Activated T-helper 2 cell treated with anti-CD3 and anti-CD28 coated beads, Interferon-gamma antibody, Interleukin-2, Interleukin-4, amounts not matched to agents 10 μg/mL and 5 μg/mL and 100 μg/mL, durations not matched to agents 14 hours and 24 hours and 36 hours (primary cell): ENCODE measurements around the gene PROCA1. TPM values are rescaled to one million over a fixed set of nuclear protein-coding genes. Genes with fewer than 3 reads are reported as not detected.

ENCODE experiments used
- DNase-seq: peaks from one replicate; pipeline ENCODE4 v3.0.0; 2021; ENCODE audit warnings: low spot score
- H3K27ac Mint-ChIP-seq: one replicate; pipeline ENCODE4 v1.8.0; 2021; ENCODE audit warnings: mixed read lengths
- H3K27me3 Mint-ChIP-seq: one replicate; pipeline ENCODE4 v1.8.0; 2021; ENCODE audit warnings: low read depth, mixed read lengths
- H3K36me3 Mint-ChIP-seq: one replicate; pipeline ENCODE4 v1.8.0; 2021; ENCODE audit warnings: low read depth, mixed read lengths
- H3K4me1 Mint-ChIP-seq: one replicate; pipeline ENCODE4 v1.8.0; 2021; ENCODE audit warnings: low read depth, mixed read lengths
- H3K4me3 Mint-ChIP-seq: one replicate; pipeline ENCODE4 v1.8.0; 2021; ENCODE audit warnings: low read depth, mild to moderate bottlenecking, moderate library complexity, mixed read lengths
- H3K9me3 Mint-ChIP-seq: one replicate; pipeline ENCODE4 v1.8.0; 2021; ENCODE audit warnings: mixed read lengths
- intact Hi-C: fragments of 100-400 bp; cut with micrococcal nuclease; formaldehyde crosslinking; loops from one replicate; pipeline ENCODE4 v1.15.1; 2023
- total RNA-seq: library from RNA; stranded (reverse); gene quantifications from 2 replicates; pipeline ENCODE4 v1.2.3, GENCODE V29; 2022

Gene PROCA1
- total RNA-seq, 1 donor from 2014 or later: 7.7 TPM

GRCh38 chr17:28747801-28748750, 36.4 kb upstream of the PROCA1 start:
- Mint-ChIP-seq H3K27me3 (no peaks in the 10 kb centered on the region), H3K4me1 (peaks cover 13% of the 10 kb centered on the region), H3K9me3 (no peaks in the 10 kb centered on the region), H3K4me3 (peak overlapping the region; percentile 13), H3K36me3 (peaks cover 72% of the 10 kb centered on the region), H3K27ac (peak overlapping the region; percentile 5)
- intact Hi-C loops: no loop called here
- DNase-seq: no peak

GRCh38 chr17:28747051-28747691, 35.5 kb upstream of the PROCA1 start:
- H3K36me3 Mint-ChIP-seq: peaks cover 67% of the 10 kb centered on the region
- peak overlapping the region; percentile 17 for H3K4me3 Mint-ChIP-seq
- intact Hi-C loops: no loop called here
- no peak for DNase-seq
- H3K27me3 Mint-ChIP-seq: no peaks in the 10 kb centered on the region
- no peaks in the 10 kb centered on the region for H3K9me3 Mint-ChIP-seq
- peaks cover 12% of the 10 kb centered on the region for H3K4me1 Mint-ChIP-seq
- no peak overlapping the region for H3K27ac Mint-ChIP-seq

DNA sequence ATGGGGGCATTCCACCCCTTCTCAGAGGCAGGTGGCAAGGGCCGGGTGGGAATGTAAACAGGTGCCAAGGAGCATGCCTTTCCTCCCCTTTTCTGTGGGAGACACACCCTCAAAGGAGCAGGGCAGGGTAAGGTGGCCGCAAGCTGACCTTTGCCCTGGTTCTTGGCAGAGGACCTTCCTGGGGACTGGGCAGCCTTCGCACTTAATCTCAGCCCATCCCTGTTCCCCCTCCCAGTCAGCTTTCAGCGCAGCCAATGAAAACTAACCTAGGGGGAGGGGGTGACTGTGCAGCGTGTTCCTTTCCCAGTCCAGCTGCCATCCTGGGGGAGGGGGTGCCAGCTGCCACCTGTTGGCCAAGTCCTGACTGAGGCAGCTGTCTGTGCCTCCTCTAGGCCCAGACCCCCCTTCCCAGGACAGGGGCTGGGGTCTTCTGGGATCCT, 34.9 kb upstream of the PROCA1 start:
- DNase-seq: no peak
- peak overlapping the region; percentile 90 for H3K4me3 Mint-ChIP-seq
- H3K36me3 Mint-ChIP-seq: peaks cover 64% of the 10 kb centered on the region
- peak overlapping the region; percentile 38 for H3K27ac Mint-ChIP-seq
- H3K27me3 Mint-ChIP-seq: no peaks in the 10 kb centered on the region
- intact Hi-C loops: no loop called here
- peaks cover 16% of the 10 kb centered on the region for H3K4me1 Mint-ChIP-seq
- no peaks in the 10 kb centered on the region for H3K9me3 Mint-ChIP-seq

DNA sequence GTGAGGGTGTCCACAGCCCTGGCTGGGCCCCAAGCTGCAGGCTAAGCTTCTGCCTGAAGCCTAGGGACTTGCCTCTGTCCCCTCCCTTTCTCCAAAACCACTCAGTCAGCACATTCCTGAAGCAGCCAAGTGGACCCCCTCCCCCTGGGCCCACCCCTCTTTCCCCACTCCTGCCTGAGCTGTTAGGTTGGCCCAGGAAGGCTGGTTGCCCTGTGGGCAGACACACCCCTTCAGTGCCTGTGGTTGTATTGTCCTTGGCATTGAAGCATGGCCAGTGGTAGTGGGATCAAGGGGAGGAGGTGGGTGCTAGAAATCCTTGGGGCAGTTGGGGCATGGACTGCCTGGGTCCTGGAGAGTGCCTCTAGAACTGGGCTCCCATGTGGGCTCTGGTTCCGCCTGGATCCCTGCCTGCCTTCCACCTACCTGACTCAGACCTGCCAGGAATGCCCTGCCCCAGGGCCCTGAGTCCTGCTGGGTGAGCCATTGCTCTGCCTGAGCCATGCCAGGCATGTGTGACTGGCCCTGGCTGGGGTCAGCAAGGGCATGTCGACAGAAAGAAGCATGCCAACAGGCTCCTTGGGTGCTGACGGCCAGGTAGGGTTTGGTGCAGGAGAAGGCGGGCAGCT, 34.2 kb upstream of the PROCA1 start:
- Mint-ChIP-seq H3K36me3 (peaks cover 59% of the 10 kb centered on the region), H3K27ac (peak overlapping the region; percentile 81), H3K4me3 (peak overlapping the region; percentile 90), H3K27me3 (no peaks in the 10 kb centered on the region), H3K9me3 (no peaks in the 10 kb centered on the region), H3K4me1 (peaks cover 20% of the 10 kb centered on the region)
- DNase-seq: no peak
- intact Hi-C loops: no loop called here

DNA sequence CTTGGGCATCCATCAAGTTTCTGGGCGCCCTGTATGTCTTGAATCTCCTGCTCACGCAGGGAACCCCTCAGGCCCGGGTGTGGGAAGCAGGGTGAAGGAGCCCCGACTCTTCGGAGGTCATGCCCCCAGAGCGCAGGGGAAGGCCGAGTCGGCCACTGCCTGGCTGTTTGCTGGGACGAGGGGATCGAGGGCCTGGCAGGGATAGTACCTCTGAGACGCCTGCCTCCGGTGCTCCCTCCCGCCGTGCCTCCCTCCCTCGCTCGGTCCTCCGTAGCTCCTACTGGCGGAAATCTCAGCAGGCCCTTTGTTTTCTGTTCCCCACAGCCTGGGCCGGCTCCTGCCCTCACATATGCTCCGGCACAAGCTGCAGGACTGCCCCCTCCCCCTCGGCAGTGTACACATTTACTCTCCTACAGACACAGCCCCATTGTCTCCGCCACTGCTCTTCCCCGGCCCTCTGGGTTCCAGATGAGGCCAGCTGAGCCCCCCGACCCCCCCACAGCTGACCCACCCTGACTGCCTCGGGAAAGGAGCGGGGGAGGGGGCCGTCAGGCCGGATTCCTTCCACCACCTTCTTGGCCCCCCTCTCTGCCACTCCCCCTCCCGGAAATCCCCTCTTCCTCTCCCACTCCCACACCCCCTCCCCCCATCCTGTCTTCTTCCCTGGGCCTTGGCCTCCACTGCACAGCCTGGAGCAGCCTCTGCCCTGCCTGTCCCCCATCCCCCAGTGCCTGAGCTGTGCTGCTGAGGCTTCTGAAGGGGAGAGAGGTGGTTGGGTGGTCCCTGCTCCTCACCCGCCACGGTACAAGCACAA, 33.5 kb upstream of the PROCA1 start:
- Mint-ChIP-seq H3K4me1 (peaks cover 22% of the 10 kb centered on the region), H3K4me3 (peak overlapping the region; percentile 90), H3K9me3 (no peaks in the 10 kb centered on the region), H3K27ac (peak overlapping the region; percentile 81), H3K36me3 (peaks cover 57% of the 10 kb centered on the region), H3K27me3 (no peaks in the 10 kb centered on the region)
- peak; percentile 32 for DNase-seq
- intact Hi-C loops: no loop called here

- Mint-ChIP-seq H3K9me3 (no peaks in the 10 kb centered on the region), H3K4me1 (peaks cover 23% of the 10 kb centered on the region), H3K4me3 (peak overlapping the region; percentile 90), H3K27ac (peak overlapping the region; percentile 81), H3K27me3 (no peaks in the 10 kb centered on the region), H3K36me3 (peaks cover 55% of the 10 kb centered on the region)
- intact Hi-C loops: no loop called here
- peak; percentile 46 for DNase-seq
Measured at GRCh38 chr17:28744104-28744971, 32.6 kb upstream of the PROCA1 start.

- Mint-ChIP-seq H3K4me3 (peak within 1 kb of the TSS; percentile 90), H3K4me1 (peaks cover 27% of the 10 kb centered on the region), H3K27ac (peak within 1 kb of the TSS; percentile 81), H3K9me3 (peaks cover 1% of the 10 kb centered on the region), H3K27me3 (no peaks in the 10 kb centered on the region), H3K36me3 (peaks cover 53% of the 10 kb centered on the region)
- intact Hi-C loops: loop anchor here (1.0 kb wide), 1 partner anchor 15 kb away; the partner anchor contains the start of gene NEK8
- DNase-seq: peak; percentile 70
Measured at GRCh38 chr17:28743243-28744103, 31.8 kb upstream of the PROCA1 start, which contains the start of gene TRAF4. TSS of gene TRAF4 (plus strand) at chr17:28744011. CDS start at chr17:28744113, 102 bp downstream.

GRCh38 chr17:28741358-28742349, 30.0 kb upstream of the PROCA1 start:
- no peak overlapping the region for H3K4me3 Mint-ChIP-seq
- no peak overlapping the region for H3K27ac Mint-ChIP-seq
- H3K9me3 Mint-ChIP-seq: peaks cover 3% of the 10 kb centered on the region
- peaks cover 32% of the 10 kb centered on the region for H3K4me1 Mint-ChIP-seq
- peaks cover 40% of the 10 kb centered on the region for H3K36me3 Mint-ChIP-seq
- no peak for DNase-seq
- no peaks in the 10 kb centered on the region for H3K27me3 Mint-ChIP-seq
- intact Hi-C loops: no loop called here

DNA sequence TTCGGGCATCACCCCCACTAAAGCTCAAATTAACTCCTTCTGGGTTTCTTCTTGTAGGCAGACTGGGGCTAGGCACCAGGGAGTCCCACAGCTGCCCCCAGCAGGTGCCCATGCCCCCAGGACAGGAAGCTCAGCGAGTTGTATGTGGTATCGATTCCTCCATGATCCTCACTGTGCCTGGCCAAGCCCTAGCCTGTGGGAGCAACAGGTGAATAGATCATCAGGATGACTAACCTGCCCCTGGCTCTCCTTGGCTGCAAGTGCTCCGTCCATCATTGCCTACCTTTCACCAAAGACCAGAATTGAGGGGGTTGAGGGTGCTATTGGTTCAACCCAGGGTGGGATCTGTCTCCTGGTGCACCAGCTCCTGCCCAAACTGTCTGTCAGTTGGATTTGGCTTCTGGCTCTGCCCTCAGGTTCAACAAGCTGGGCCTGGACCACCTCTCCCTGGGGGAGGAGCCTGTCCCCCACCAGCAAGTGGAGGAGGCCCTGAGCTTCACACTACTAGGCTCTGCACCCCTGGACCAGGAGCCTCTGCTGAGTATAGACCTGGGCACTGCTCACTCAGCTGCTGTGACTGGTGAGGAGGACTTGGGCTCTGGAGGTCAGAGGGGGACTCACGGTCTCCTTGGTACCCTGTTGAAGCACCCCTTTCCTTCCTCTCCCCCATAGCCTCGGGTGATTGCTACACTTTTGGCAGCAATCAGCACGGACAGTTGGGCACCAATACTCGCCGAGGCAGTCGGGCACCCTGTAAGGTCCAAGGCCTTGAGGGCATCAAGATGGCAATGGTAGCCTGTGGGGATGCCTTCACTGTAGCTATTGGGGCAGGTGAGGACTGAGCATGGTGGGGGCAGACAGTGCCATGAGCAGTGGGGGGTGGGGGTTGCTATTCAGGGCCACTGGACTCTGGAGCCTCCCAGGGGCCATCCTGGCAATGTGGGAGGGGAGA, 29.0 kb upstream of the PROCA1 start:
- no peak for DNase-seq
- H3K4me3 Mint-ChIP-seq: no peak overlapping the region
- no peak overlapping the region for H3K27ac Mint-ChIP-seq
- H3K36me3 Mint-ChIP-seq: peaks cover 30% of the 10 kb centered on the region
- H3K27me3 Mint-ChIP-seq: no peaks in the 10 kb centered on the region
- peaks cover 3% of the 10 kb centered on the region for H3K9me3 Mint-ChIP-seq
- peaks cover 32% of the 10 kb centered on the region for H3K4me1 Mint-ChIP-seq
- intact Hi-C loops: no loop called here
